ENCODE results near the gene SLIT1.

- TF ChIP-seq CTCF (IDR thresholded peaks at IDR 0.05): no peak
- no peak for TF ChIP-seq POLR2A (IDR thresholded peaks at IDR 0.05)
Observed at GRCh38 chr10:97226398-97226797, 40.6 kb upstream of the SLIT1 start.

Data from testis (tissue), 2 donors.